ENCODE measurements around the gene PMM2. TPM values are rescaled to one million over a fixed set of nuclear protein-coding genes. Genes with fewer than 3 reads are reported as not detected.
"Not testable (repeated sequence)": the region's sequence is repeated elsewhere in the genome, so short reads cannot be mapped to it uniquely, and the experiment has no call there.

PMM2 gene
- total RNA-seq, 1 donor = 53.5 TPM

GRCh38 chr16:8831450-8831849 lies 33.8 kb downstream of the PMM2 start:
- TF ChIP-seq CTCF (IDR thresholded peaks at IDR 0.05; ENCODE audit: insufficient read depth, low read depth, low read length) = no peak
- no peak for DNase-seq (ENCODE audit: low read depth)
- H3K4me3 ChIP-seq (ENCODE audit: low read depth, low read length) = no peak overlapping the region

- DNase-seq (ENCODE audit: low read depth) = no peak
- no peak for TF ChIP-seq CTCF (IDR thresholded peaks at IDR 0.05; ENCODE audit: insufficient read depth, low read depth, low read length)
- H3K4me3 ChIP-seq (ENCODE audit: low read depth, low read length) = no peak overlapping the region
These were observed 34.5 kb downstream of the PMM2 start for GRCh38 chr16:8831871-8832716.

GRCh38 chr16:8832717-8833105 lies 35.1 kb downstream of the PMM2 start:
- H3K4me3 ChIP-seq (ENCODE audit: low read depth, low read length) = no peak overlapping the region
- TF ChIP-seq CTCF (IDR thresholded peaks at IDR 0.05; ENCODE audit: insufficient read depth, low read depth, low read length) = no peak
- DNase-seq (ENCODE audit: low read depth) = no peak

GRCh38 chr16:8836797-8837196 lies 39.2 kb downstream of the PMM2 start:
- not testable (repeated sequence) for DNase-seq (ENCODE audit: low read depth); H3K4me3 ChIP-seq (ENCODE audit: low read depth, low read length)

GRCh38 chr16:8837594-8837993 lies 40.0 kb downstream of the PMM2 start:
- not testable (repeated sequence) for DNase-seq (ENCODE audit: low read depth)

GRCh38 chr16:8842016-8842415 lies 44.4 kb downstream of the PMM2 start:
- not testable (repeated sequence) for H3K4me3 ChIP-seq (ENCODE audit: low read depth, low read length)
- DNase-seq (ENCODE audit: low read depth) = peak; percentile 68

More at GRCh38 chr16:8837594-8837993, 40.0 kb downstream of the PMM2 start:
- H3K4me3 ChIP-seq (ENCODE audit: low read depth, low read length) = not testable (repeated sequence)

GRCh38 chr16:8843296-8843695 lies 45.7 kb downstream of the PMM2 start:
- H3K4me3 ChIP-seq (ENCODE audit: low read depth, low read length); DNase-seq (ENCODE audit: low read depth): not testable (repeated sequence)

GRCh38 chr16:8845699-8846298 lies 48.2 kb downstream of the PMM2 start:
- H3K4me3 ChIP-seq (ENCODE audit: low read depth, low read length) = no peak overlapping the region

More at GRCh38 chr16:8845699-8846298, 48.2 kb downstream of the PMM2 start:
- no peak for TF ChIP-seq CTCF (IDR thresholded peaks at IDR 0.05; ENCODE audit: insufficient read depth, low read depth, low read length)
- DNase-seq (ENCODE audit: low read depth) = no peak

Measured in fibroblast of villous mesenchyme (primary cell).